Measurements from ENCODE around the gene ERF.
A peak's percentile ranks its signal among the peaks of the same experiment; 100 is the strongest.

DNA sequence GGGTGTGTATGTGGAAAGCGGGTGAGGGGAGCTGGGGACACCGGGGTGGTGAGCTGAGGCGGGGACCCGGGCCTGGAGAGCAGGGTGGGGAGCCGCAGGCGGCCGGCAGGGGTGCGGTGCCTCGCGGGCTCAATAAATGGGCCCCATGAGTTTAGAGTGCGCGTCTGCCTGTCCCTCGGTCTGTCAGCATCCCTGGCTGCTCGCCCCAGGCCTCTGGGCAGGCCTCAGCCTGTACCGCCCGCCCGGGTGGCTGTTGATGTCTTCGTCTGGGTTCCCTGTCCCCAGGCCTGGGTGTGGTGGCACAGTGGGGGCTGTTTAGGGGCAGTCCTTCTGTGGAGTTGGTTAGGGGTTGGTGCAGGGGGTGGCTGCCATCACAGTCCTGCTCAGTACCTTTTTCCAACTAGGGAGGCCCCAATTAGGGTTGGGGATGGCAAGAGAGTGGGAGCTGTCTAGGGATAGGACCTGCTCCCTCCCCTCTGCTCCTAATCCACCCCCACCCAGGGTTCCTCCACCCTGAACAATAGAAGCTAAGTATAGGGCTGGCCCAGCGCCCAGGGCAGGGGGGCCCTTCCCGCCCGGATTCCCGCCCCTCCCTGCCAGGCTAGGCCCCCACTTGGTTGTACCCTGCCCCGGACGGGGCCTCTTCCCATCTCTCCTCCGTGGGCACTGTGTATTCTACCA, 26.4 kb upstream of the ERF start:
- TF ChIP-seq, protein P1, sequence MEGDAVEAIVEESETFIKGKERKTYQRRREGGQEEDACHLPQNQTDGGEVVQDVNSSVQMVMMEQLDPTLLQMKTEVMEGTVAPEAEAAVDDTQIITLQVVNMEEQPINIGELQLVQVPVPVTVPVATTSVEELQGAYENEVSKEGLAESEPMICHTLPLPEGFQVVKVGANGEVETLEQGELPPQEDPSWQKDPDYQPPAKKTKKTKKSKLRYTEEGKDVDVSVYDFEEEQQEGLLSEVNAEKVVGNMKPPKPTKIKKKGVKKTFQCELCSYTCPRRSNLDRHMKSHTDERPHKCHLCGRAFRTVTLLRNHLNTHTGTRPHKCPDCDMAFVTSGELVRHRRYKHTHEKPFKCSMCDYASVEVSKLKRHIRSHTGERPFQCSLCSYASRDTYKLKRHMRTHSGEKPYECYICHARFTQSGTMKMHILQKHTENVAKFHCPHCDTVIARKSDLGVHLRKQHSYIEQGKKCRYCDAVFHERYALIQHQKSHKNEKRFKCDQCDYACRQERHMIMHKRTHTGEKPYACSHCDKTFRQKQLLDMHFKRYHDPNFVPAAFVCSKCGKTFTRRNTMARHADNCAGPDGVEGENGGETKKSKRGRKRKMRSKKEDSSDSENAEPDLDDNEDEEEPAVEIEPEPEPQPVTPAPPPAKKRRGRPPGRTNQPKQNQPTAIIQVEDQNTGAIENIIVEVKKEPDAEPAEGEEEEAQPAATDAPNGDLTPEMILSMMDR (IDR thresholded peaks at IDR 0.05; ENCODE audit: extremely low read depth in 1 of 2, insufficient read depth in 1 of 2, low read depth in 1 of 2, low read length in 2 of 2), result no peak
- TF ChIP-seq MYC (IDR thresholded peaks at IDR 0.05; ENCODE audit: low read depth, low read length), result no peak
- peak; percentile 21 for TF ChIP-seq POLR2A (IDR thresholded peaks at IDR 0.05; ENCODE audit: low read depth, low read length)
